Naive thymus-derived CD8-positive, alpha-beta T cell (primary cell): ENCODE data around the gene TMEM92. TPM values are rescaled to one million over a fixed set of nuclear protein-coding genes. Genes with fewer than 3 reads are reported as not detected.

Experiments used
- ATAC-seq, 2 donors: fragments of 150-1000 bp; cut with Tn5 transposase in 1 of 2; sonication (Bioruptor Pico), chemical (Tn5 transposase) in 1 of 2; 1 replicate in 1 of 2; 2 replicates in 1 of 2; pipeline ENCODE4 v1.10.0; 2021; ENCODE audit warnings: mild to moderate bottlenecking in 2 of 2, moderate library complexity in 2 of 2
- POLR2A ChIA-PET: fragments of 350-600 bp; sonication (Branson Sonifier 250); formaldehyde crosslinking; loops from one replicate; lab custom pipeline; 2021; ENCODE audit warnings: antibody characterized with exemption; lab: Charles Lee
- DNase-seq, 10 donors: peaks; one replicate each; pipeline versions ENCODE4 v3.0.0 to v3.0.0-alpha.2; 2020 to 2022
- H3K27ac Mint-ChIP-seq, 10 donors: one replicate each; pipeline ENCODE4 v1.8.0; 2020 to 2022; ENCODE audit warnings: mild to moderate bottlenecking in 10 of 10, mixed read lengths in 10 of 10, moderate library complexity in 4 of 10, inconsistent platforms in 1 of 10
- H3K27me3 Mint-ChIP-seq, 5 donors: one replicate each; pipeline ENCODE4 v1.8.0; 2021 to 2022; ENCODE audit warnings: mixed read lengths in 5 of 5
- H3K36me3 Mint-ChIP-seq, 3 donors: one replicate each; pipeline ENCODE4 v1.8.0; 2020 to 2022; ENCODE audit warnings: mixed read lengths in 3 of 3, mild to moderate bottlenecking in 2 of 3, inconsistent platforms in 1 of 3
- H3K4me1 Mint-ChIP-seq, 4 donors: one replicate each; pipeline ENCODE4 v1.8.0; 2021 to 2022; ENCODE audit warnings: mixed read lengths in 4 of 4
- H3K4me3 Mint-ChIP-seq, 10 donors: one replicate each; pipeline ENCODE4 v1.8.0; 2020 to 2022; ENCODE audit warnings: mild to moderate bottlenecking in 10 of 10, mixed read lengths in 10 of 10, moderate library complexity in 6 of 10, inconsistent platforms in 1 of 10
- H3K9me3 Mint-ChIP-seq, 9 donors: one replicate each; pipeline ENCODE4 v1.8.0; 2020 to 2022; ENCODE audit warnings: mixed read lengths in 9 of 9, mild to moderate bottlenecking in 3 of 9, inconsistent platforms in 1 of 9, moderate library complexity in 1 of 9
- polyA plus RNA-seq, 3 donors: library from polyadenylated mRNA; unstranded; fragments of 300-500 nt; fragmentation: Illumina TruSeq; gene quantifications; one replicate each; pipeline ENCODE4 v1.2.3, GENCODE V29; 2021
- total RNA-seq, 8 experiments: library from RNA in 2 of 8; stranded (reverse) in 2 of 8; gene quantifications; one replicate each; pipeline ENCODE4 v1.2.3 and lab custom pipeline; 2021 to 2026

TMEM92 gene
- total and polyA plus RNA-seq, 5 experiments from 2014 or later: not detected

GRCh38 chr17:50256826-50257618, 17.2 kb upstream of the TMEM92 start:
- POLR2A ChIA-PET: interaction anchor here (0.6 kb wide), 1 partner anchor 256 kb away, joined by 4 read pairs; no protein-coding TSS in a partner anchor
- peaks cover 0 to 2% (median 0%) of the 10 kb centered on the region in 4 donors for H3K4me1 Mint-ChIP-seq
- H3K27ac Mint-ChIP-seq: peak overlapping the region in 2 of 10 donors; percentile 43 to 53
- H3K27me3 Mint-ChIP-seq: peaks cover 0 to 17% (median 15%) of the 10 kb centered on the region in 5 donors
- DNase-seq (no peak), ATAC-seq (no peak)
- no peak overlapping the region for H3K4me3 Mint-ChIP-seq
- H3K36me3 Mint-ChIP-seq: no peaks in the 10 kb centered on the region
- no peaks in the 10 kb centered on the region for H3K9me3 Mint-ChIP-seq

DNA sequence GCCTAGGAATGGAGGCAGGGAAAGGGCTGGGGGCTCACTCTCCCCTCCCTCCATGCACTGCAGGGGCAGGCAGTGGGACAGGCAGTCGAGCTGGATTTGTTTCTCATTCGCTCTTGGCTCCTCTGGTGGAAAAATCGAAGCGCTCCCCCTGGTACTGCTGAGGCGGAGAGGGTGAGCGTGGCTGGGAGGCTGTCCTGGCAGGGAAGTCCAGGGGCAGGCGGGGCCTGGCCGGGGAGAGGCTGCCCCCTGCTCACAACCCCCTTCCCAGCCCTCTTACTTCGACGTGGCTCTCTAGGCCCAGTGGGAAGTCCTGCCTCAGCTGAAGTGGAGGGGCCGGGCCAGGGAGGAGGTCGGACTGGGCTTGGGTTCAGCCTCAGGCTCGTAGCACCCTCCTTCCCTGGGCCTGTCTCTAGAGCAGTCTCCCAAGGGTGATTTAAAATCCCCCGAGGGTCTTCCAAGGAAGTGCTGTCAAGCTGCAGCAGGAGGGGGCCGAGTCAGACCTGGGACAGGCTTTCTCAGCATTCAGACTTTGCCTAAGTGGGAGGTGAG, 16.5 kb upstream of the TMEM92 start:
- POLR2A ChIA-PET: interaction anchor here (0.5 kb wide), 1 partner anchor 76 kb away, joined by 6 read pairs; no protein-coding TSS in a partner anchor
- no peak for ATAC-seq
- no peak for DNase-seq

GRCh38 chr17:50258647-50259476, 15.4 kb upstream of the TMEM92 start:
- peaks cover 0 to 2% (median 0%) of the 10 kb centered on the region in 4 donors for H3K4me1 Mint-ChIP-seq
- no peaks in the 10 kb centered on the region for H3K36me3 Mint-ChIP-seq
- no peaks in the 10 kb centered on the region for H3K9me3 Mint-ChIP-seq
- peaks cover 2 to 29% (median 24%) of the 10 kb centered on the region in 5 donors for H3K27me3 Mint-ChIP-seq
- DNase-seq (no peak), ATAC-seq (no peak)
- POLR2A ChIA-PET: no interaction called here
- no peak overlapping the region for H3K4me3 Mint-ChIP-seq
- no peak overlapping the region for H3K27ac Mint-ChIP-seq

More for the DNA sequence above, 16.5 kb upstream of the TMEM92 start:
- no peak overlapping the region for H3K27ac Mint-ChIP-seq
- H3K27me3 Mint-ChIP-seq: peaks cover 0 to 19% (median 16%) of the 10 kb centered on the region in 5 donors
- no peaks in the 10 kb centered on the region for H3K36me3 Mint-ChIP-seq
- peaks cover 0 to 2% (median 0%) of the 10 kb centered on the region in 4 donors for H3K4me1 Mint-ChIP-seq
- no peak overlapping the region for H3K4me3 Mint-ChIP-seq
- H3K9me3 Mint-ChIP-seq: no peaks in the 10 kb centered on the region

GRCh38 chr17:50259477-50260324, 14.6 kb upstream of the TMEM92 start:
- POLR2A ChIA-PET: no interaction called here
- Mint-ChIP-seq H3K36me3 (no peaks in the 10 kb centered on the region), H3K27me3 (peaks cover 2 to 30% (median 26%) of the 10 kb centered on the region in 5 donors), H3K27ac (no peak overlapping the region), H3K4me1 (peaks cover 0 to 2% (median 0%) of the 10 kb centered on the region in 4 donors), H3K4me3 (no peak overlapping the region), H3K9me3 (no peaks in the 10 kb centered on the region)
- DNase-seq (no peak), ATAC-seq (no peak)

GRCh38 chr17:50260501-50260911, 13.8 kb upstream of the TMEM92 start:
- peaks cover 0 to 2% (median 0%) of the 10 kb centered on the region in 4 donors for H3K4me1 Mint-ChIP-seq
- H3K4me3 Mint-ChIP-seq: no peak overlapping the region
- peaks cover 2 to 30% (median 26%) of the 10 kb centered on the region in 5 donors for H3K27me3 Mint-ChIP-seq
- ATAC-seq: no peak
- H3K27ac Mint-ChIP-seq: no peak overlapping the region
- H3K36me3 Mint-ChIP-seq: no peaks in the 10 kb centered on the region
- no peak for DNase-seq
- no peaks in the 10 kb centered on the region for H3K9me3 Mint-ChIP-seq
- POLR2A ChIA-PET: no interaction called here

- H3K9me3 Mint-ChIP-seq: no peaks in the 10 kb centered on the region
Measured at GRCh38 chr17:50261051-50261915, 13.0 kb upstream of the TMEM92 start.

GRCh38 chr17:50262001-50262794, 12.1 kb upstream of the TMEM92 start:
- H3K4me1 Mint-ChIP-seq: no peaks in the 10 kb centered on the region
- POLR2A ChIA-PET: no interaction called here
- peaks cover 5 to 26% (median 18%) of the 10 kb centered on the region in 5 donors for H3K27me3 Mint-ChIP-seq
- no peaks in the 10 kb centered on the region for H3K9me3 Mint-ChIP-seq
- no peak for DNase-seq
- H3K4me3 Mint-ChIP-seq: no peak overlapping the region
- peak overlapping the region in 1 of 10 donors; percentile 57 for H3K27ac Mint-ChIP-seq
- no peak for ATAC-seq
- no peaks in the 10 kb centered on the region for H3K36me3 Mint-ChIP-seq

More at GRCh38 chr17:50261051-50261915, 13.0 kb upstream of the TMEM92 start:
- ATAC-seq (no peak), DNase-seq (no peak)
- POLR2A ChIA-PET: no interaction called here
- Mint-ChIP-seq H3K27me3 (peaks cover 5 to 32% (median 25%) of the 10 kb centered on the region in 5 donors), H3K36me3 (no peaks in the 10 kb centered on the region), H3K27ac (no peak overlapping the region), H3K4me3 (no peak overlapping the region), H3K4me1 (peaks cover 0 to 2% (median 0%) of the 10 kb centered on the region in 4 donors)

DNA sequence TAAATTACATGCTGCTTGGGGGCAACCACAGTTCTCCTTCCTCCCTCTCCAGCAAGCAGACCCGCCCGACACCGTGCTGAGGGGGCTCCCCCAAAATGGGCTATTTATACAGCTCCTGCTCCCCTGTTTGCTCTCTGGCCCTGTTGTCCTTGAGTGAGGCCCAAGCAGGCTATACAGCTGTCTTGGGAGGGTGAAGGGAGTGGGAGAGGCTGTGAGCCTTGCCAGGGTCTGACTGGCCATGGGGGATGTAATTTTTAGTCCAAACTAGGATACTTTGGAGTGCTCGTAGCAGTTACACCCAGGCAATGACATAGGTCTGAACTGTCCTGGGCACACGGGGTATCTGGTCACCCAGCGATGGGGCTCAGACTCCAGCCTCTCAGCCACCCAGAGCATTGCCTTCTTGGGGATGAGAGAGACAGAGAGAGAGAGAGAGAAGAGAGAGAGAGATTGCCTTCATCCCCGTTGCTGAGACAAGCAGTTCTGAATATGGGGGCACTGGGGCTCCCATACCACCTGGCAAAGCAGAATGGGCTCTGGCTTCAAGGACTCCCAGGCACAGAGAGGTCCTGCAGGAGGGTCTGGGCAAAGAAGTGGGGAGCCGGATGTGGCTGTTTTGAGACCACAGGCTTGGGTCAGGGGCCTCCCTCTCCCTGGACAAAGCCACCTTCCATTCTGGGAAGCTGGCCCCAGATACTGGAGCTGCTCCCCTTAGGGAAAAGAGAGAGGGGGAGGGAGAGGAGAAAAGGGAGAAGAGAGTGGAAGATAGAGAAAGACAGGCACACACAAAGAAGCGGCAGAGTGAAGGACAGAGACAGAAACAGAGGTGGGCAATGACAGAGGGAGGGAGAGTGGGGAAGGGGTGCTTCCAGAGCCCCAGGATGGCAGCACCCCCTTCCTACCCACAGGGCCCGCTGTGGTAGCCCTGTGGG, 10.7 kb upstream of the TMEM92 start:
- POLR2A ChIA-PET: no interaction called here
- Mint-ChIP-seq H3K4me3 (no peak overlapping the region), H3K4me1 (no peaks in the 10 kb centered on the region), H3K36me3 (no peaks in the 10 kb centered on the region), H3K9me3 (no peaks in the 10 kb centered on the region), H3K27ac (peak overlapping the region in 1 of 10 donors; percentile 62), H3K27me3 (peaks cover 5 to 22% (median 17%) of the 10 kb centered on the region in 5 donors)
- no peak for ATAC-seq
- DNase-seq: no peak

GRCh38 chr17:50264263-50265113, 9.8 kb upstream of the TMEM92 start:
- Mint-ChIP-seq H3K4me1 (no peaks in the 10 kb centered on the region), H3K9me3 (no peaks in the 10 kb centered on the region), H3K27ac (no peak overlapping the region), H3K27me3 (peaks cover 5 to 22% (median 17%) of the 10 kb centered on the region in 5 donors), H3K36me3 (no peaks in the 10 kb centered on the region), H3K4me3 (no peak overlapping the region)
- no peak for ATAC-seq
- POLR2A ChIA-PET: no interaction called here
- DNase-seq: no peak
